DMS53 treated with DMSO at 0.1 percent for 48 hours (cell line): ENCODE results near the gene MRPL36.
"Not testable (repeated sequence)": the region's sequence is repeated elsewhere in the genome, so short reads cannot be mapped to it uniquely, and the experiment has no call there.

Source experiments
- DNase-seq: peaks from one replicate; lab custom pipeline; 2025; ENCODE audit not compliant: unreplicated experiment; lab: John Stamatoyannopoulos, UW

Gene MRPL36

DNA sequence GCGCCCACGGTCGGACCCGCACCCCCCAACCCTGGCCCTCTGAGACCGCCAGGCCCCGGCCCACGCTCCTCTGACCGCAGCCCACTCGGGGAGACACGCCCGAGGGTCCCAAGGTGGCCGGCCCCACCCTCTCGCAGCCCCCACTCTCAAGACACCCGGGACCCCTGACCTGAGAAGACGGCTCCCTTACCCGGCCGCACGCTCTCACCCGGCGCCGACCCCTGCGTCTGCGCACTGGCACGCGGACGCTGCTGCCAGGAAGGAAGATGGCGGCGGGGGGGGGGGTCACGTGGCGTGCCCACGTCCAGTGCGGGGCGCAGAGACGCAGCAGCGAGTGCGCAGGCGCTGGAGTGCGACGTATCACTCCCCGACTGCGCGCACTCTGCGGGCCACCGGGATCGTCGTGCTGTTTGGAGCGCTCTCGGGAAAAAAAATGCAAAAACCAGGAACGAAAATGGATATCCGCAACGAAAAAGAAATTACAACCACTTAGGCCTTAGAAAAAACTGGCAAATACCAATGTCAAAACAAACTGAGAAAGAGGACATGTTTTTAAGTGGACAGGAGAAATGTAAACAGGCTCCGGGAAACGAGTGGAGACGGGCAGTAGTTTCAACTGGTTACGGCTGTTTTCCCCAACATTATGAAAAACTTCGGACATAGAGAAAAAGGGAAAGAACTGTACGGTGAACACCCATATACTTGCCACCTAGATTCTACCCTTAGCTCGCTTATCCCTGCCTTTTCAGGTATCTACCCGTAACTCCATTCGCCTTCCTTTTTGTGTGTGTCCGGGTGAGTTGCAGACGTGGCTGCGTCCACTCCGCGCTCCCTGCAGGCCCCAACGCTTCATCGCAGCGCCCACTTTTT, at the start of gene MRPL36:
Gene MRPL36 (minus strand): TSS at position 236 of the 870 bp plus-strand sequence. CDS start 902 bp downstream, outside the sequence.
- peak; percentile 84 for DNase-seq

DNA sequence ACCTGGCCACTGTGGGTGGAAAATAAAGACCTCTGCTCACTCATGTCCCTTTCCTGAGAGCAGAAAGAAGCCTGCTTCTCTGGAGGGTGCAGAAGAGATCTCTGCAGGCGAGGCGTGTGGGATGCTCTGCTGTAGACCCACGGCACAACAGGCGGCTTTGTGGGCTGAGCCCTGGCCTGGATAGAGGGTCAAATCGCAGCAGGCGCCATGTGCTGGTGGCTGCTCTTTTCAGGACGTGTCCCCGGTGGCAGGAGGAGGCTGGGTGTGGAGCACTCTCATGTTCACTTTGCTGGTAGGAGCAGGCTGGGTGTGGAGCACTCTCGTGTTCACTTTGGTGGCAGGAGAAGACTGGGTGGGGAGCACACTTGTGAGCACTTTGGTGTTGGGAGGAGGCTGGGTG, 48.0 kb upstream of the MRPL36 start:
- no peak for DNase-seq

DNA sequence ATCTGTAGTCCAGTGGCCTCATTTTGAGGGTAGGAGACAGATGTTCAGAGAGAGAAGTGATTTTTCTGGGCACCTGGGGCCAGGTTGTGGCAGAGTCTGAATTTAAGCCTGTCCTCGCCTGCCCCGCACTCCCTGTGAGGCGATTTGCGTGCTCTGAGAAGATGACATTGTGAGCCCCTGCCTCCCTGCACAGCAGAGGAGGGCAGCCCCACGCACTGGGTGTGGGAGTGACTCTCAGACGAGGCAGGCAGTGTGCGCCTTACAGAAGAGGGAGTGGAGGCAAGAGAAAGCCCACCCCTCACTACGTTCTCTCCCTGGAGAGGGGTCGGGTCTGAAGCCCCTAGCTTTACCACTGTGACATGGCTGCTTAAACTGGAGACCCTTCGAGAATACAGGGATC, 47.4 kb upstream of the MRPL36 start:
- DNase-seq, result no peak

DNA sequence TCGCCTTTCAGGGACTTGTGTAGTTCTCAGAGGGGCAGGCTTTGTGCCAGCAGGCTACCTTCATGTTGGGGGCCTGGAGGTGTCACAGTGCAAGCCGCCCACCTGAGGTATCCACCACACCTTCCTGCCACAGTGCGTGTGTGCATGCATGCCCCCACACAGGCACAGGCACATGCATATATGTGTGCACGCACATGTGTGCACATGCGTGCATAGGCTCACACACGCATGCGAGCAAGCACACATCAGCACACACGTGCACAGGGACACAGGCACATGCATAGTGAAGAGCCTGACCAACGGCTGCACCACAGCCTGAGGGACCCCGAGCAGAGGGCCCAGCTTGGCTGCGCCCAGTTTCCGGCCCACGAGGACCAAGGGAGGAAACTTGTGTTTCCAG, 46.9 kb upstream of the MRPL36 start:
- DNase-seq, result no peak

DNA sequence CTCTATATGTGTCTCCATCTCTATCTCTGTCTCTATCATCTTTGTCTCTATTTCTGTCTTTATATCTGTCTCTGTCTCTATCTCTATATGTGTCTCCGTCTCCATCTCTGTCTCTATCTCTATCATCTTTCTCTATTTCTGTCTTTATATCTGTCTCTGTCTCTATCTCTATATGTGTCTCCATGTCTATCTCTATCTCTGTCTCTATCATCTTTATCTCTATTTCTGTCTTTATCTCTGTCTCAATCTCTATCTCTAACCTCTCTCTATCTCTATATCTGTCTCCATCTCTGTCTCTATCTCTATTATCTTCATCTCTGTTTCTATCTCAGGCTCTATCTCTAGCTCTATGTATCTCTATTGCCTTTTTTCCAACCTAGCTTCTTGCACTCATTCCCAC, 46.1 kb upstream of the MRPL36 start:
- no peak for DNase-seq

DNA sequence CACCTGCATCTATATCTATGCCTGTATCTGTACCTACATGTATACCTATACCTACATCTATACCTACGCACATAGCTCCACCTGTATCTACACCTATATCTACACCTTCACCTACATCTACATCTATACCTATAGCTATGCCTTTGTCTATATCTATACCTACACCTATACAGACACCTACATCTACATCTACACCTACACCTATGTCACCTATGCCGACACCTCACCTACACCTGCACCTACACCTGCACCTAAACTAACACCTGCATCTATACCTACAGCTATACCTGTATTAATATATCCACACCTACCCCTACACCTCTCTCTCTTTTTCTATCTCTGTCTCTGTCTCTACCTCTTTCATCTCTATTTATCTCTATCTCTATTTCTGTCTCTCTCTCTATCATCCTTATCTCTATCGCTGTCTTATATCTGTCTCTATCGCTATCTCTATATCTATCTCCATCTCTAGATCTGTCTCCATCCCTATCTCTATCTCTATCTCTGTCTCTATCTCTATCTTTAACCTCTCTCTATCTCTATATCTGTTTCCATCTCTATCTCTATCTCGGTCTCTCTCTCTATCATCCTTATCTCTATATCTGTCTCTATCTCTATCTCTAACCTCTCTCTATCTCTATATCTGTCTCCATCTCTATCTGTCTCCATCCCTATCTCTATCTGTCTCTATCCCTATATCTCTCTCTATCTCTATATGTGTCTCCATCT, 45.2 kb upstream of the MRPL36 start:
- no peak for DNase-seq

DNA sequence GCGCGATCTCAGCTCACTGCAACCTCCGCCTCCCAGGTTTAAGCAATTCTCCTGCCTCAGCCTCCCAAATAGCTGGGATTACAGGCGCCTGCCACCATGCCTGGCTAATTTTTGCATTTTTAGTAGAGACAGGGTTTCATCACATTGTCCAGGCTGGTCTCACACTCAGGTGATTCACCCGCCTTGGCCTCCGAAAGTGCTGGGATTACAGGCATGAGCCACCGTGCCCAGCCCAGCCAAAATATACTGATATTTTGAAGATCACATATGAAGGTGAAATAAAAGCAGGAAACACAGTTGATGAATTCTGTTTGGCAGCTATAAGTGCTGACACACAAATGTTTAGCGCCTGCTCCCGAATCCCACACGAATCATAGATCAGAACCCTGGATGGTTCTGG, 44.1 kb upstream of the MRPL36 start:
- DNase-seq, result not testable (repeated sequence)

DNA sequence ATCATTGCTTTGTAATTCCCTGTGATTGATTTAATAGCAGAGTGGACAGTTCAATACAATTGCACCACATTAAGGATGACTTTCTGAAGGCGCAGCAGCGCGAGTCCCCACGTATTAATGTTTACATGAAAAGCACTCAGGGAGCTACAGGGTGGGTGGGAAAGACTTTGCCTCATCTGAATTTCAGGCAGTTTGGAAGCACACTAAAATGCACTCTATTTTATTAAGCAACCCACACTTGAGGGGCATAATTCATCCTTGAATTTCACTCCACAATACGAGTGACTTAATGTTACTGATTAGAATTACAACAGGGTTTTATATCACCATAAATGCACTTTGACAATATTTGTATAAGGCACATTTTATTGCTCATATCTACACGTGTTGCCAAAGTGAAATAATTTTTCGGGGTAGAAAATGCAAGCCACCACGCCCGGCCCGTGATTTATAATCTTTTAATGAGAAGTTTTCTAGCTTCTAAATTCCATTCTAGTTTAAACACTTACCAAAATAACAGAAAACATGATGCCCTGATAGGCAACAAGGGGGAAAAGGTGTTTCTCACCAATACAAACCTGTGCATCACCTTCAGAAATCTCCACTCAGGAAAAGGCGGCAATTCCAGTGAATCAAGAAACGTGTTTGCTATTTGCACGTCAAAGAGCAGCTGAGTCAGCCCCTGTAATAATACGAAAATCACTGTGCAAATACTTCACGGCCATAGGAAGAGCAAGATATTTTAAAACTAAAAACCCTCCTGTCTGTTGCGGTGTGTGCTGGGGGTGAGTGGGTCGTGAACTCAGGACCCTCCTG, 42.6 kb upstream of the MRPL36 start:
- DNase-seq, result peak; percentile 10

DNA sequence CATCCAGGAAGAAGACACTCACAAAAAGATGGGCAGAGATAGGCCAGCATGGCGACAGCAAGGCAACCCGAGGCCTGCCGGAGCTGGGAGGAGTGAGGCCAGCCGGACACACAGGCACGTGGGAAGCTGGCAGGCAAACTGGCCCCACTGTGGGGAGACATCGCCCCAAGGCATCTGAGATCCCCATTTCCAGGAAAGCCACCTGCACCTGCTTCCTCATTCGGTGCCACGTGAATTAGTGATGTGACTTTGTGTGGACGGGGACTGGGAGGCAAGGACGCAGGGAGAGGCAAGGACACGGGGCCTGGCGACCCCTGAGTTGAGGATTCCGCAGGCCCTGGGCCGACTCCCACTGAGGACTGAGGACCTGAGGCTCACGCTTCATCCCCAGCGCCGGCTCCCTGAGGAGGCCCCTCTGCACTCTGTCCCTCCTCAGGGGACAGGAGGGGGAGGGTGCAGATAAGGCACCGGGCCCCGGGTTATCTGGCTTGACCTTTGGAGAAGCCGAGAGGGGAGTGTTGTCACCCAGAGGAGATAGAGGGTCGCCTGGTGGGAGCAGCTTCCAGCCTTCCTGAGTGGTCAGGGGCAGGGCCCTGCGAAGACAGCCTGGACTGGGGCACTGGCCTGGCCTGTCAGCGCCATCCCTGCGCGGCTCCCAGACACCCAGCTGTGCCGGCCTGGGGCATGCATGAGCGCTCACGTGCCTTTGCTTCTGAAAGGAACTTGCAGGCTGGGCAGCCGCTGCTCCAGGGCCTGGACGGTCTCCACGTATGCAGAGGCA, 41.3 kb upstream of the MRPL36 start:
- DNase-seq, result no peak

DNA sequence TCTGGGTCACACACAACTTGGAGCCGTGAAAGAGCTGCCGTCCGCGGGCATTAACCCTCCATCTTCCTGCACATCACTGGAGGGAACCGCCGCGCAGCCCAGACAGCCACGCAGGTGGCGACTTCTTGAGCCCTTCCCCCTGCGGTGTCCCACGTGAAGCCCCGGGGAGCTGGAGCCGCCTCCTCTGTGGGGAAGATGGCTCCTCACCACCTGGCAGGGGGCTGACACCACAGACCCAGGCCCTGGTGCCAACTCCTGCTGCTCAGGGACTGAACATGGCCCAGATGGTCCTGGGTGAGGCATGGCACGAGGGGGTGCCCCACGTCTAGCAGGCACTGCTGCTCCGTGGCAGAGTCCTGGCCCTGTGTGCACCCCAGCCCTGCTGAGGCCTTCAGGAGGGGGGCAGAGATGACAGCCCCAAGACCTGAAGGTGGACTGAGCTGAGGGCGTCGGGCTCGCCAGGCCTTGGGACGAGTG, 40.5 kb upstream of the MRPL36 start:
- DNase-seq, result no peak

DNA sequence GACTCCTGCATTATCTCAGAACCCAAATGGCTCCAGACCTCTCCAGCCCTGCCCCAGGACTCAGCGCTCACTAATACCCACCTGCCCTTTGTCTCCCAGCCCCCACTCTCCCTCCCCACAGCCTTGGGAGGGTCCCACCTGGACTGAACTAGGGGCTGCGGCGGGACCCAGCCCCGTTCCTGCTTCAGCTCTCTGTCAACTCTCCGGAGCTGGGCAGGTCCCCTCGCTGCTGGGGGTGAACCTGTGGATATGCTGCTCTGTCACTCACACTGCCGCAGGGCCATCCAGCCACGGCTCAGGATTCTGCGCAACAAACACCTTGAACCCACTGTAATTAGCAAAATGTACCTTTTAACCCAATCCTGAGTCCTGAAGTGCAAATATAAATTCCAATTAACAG, 38.4 kb upstream of the MRPL36 start:
- no peak for DNase-seq

DNA sequence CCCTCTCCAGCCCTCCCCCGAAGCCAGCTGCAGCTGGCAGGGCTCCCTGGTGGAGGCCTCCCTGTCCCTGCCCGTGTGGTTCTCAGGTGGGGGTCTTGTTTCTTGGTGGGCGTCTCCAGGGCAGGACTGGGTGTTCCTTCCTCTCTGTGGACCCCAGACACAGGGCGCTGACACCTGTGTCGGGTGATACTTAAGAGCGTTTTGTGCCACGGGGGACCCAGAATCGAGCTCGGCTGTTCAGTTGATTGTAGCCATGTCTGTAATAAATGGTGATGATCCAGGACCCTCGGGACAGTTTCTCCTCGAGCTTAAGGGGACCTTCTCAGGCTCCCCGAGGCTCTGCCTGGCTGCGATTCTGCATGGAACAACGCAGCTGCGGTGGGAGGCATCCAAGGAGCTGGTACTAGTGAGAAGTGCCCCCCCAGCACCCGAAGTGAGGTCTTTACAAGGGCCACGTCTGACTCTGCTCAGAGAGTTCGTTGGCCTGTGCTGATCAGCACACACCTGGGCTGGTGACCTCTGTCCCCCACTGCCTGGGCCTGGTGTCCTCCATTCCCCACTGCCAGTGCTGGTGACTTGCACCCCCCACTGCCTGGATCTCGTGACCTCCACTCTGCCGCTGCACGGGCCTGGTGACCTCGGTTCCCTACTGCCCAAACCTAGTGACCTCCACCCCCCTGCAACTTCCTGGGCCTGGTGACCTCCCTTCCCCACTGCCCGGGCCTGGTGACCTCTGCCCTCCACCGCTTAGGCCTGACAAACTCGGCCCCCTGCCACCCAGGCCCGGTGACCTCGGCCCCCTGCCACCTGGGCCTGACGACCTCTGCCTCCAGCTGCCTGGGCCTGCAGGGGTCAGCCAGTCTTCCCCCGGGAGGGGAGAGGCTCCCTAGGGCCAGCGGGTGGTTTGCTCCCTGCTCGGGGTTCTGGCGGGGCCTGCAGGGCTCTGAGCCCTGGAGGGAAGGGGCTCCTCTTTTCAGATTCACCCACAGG, 37.5 kb upstream of the MRPL36 start:
- DNase-seq, result no peak

DNA sequence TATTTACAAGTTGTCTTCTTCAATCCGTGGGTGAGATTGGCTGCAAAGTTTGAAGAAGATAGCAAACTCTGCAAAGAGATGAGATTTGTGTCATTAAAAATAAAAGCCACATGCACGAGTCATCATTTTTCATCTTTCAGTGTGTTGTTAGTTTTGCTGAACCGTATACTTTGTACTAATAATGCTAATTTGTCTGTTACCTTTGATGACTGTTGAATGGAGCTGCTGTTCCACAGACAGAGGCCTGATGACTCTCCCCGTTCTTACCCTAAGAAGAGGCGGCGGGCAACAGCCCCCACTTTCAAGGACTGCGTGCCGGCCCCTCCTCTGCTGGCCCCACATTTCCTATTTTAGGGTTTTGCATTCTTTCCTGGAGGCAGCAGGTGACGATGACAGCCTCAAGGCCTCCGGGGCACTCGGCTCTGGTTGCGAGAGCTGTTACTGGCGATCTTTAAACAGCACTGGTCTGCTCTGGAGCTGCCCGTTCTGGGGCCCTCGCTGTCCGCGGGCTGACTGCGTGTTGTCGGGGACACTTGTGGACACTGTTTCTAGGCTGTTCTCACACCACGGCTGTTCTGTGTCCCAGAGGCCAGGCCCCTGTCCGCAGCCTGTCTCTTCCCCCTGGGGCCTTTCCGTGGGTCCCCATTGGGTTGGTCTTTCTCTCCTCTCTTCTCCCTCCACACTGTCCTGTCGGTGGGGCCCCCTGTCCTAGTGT, 36.7 kb upstream of the MRPL36 start:
- DNase-seq, result no peak

DNA sequence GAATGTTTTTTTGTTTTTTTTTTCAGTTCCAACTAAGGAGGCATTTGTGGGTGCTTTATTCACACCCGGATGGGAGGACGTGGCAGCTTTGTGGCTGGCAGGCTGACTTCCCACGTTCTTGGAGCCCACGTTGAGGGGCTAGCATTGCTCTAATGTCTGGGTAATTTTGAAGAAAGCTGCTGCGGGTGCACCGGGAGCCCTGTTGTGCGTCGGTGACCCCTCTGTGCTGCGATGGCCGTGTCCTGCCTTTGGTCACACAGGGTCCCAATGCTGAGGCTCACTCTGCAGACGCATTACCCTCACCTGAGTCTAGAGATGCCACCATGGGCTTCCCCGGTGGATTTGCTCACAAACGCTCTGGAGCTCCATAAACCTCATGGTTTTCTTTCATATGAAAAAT, 35.8 kb upstream of the MRPL36 start:
- no peak for DNase-seq

DNA sequence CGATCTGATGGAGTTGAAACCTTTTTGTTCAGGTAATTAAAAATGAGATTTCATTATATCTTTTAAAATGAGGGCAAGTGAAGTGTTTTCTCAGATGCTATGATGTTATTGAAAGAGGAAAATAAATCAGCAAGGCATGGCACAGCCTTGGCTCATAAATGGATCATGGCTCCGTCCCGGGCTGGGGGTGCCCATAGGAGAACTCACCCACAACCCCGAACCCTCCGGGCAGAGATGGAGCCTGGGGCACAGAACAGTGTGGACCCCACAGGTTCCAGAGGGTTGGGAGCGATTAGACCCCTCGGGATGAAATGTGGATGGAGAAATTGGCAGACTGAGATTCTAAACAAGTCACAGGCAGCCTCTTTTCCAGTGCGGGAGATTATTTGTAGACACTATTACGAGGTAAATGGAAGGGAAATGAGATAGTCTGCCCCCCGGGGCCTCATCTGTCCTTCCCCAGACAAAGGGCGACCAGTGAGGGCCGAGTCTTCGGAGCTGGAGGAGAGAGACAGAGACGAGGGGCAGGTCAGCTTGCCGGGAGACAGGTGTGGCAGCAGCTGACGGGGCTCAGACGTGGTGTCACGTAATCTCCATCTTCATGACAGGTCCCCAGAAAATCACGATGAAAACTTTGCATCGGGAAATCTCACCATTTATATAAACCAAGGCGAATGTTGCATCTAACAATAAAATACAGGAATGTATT, 35.2 kb upstream of the MRPL36 start:
- DNase-seq, result no peak

DNA sequence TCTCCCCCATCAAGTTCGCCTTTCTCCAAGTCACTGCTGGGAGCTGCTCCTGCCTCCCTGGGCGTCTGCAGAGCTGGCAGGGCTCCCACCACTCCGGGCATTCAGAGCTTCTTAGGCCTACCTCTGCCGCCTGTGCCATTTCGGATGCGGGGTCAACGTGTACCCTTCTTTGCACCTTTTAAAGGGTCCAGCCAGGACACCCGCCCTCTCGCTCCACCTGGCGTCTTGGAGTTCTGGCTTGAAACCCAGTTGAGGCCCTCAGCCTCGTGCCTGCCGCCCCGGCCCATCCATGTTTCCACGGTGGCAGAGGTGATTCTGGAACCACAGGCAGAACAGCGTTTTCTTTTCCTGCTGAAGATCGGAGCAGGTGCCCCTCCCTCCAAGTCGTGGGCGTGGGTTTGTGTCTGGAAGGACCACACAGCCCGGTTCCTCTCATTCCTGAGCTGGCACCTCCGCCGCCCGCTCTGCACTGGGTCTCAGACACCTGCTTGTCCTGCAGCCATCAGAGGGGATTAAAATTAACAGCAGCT, 34.5 kb upstream of the MRPL36 start:
- DNase-seq, result no peak

DNA sequence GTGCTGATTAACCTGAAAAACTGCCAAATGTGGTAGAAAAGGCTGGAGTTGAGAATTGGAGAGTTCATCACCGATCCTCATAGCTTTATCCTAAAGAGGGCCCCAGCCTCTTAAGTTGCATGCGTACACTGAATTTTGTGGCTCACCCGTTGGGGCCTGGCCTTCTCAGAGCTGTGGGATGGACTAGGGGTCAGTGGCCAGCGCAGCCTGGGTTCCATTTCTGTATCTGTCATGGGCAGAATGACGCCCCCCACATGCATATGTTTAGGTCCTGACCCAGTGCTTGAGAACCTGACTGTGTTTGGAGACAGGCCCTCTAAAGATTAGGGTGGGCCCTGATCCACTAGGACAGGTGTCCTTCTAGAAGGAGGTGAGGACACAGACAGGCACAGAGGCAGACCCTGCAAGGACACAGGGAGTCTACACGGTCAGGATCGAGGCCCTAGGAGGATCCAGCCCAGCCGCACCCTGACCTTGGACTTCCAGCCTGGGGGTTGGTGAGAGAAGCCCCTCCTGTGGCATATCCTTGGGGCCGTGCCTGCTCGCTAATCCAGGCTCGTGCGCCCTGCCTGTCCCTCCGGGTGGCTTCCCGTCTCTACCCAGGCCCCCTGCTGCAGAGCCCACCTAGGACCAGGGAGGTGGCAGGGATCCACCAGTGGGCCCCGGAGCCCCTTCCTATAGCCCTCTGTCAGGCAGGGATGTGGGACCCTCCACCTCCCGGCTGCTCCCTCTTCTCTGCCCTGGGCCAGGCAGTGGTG, 33.8 kb upstream of the MRPL36 start:
- no peak for DNase-seq
